ENCODE measurements around the gene OR6K2.

Gene OR6K2

GRCh38 chr1:158685085-158685484 lies 15.4 kb downstream of the OR6K2 start:
- no peak for FAIRE-seq

GRCh38 chr1:158681606-158682005 lies 18.8 kb downstream of the OR6K2 start:
- FAIRE-seq = no peak

GRCh38 chr1:158679289-158679688 lies 21.2 kb downstream of the OR6K2 start:
- no peak for FAIRE-seq

- no peak for FAIRE-seq
Measured at GRCh38 chr1:158675563-158676323, 24.7 kb downstream of the OR6K2 start.

GRCh38 chr1:158674302-158674701 lies 26.1 kb downstream of the OR6K2 start:
- FAIRE-seq = no peak

GRCh38 chr1:158666037-158666436 lies 34.4 kb downstream of the OR6K2 start:
- no peak for FAIRE-seq

- no peak for FAIRE-seq
Measured at GRCh38 chr1:158654571-158654970, 45.9 kb downstream of the OR6K2 start.

GRCh38 chr1:158654086-158654485 lies 46.4 kb downstream of the OR6K2 start:
- FAIRE-seq = no peak

- FAIRE-seq = no peak
Measured at GRCh38 chr1:158652721-158653334, 47.6 kb downstream of the OR6K2 start.
